GM21619 (cell line): Measurements from ENCODE around the gene IPPK.

ENCODE experiments used
- ATAC-seq: cut with Tn5 transposase; IDR thresholded peaks from one replicate; pipeline ENCODE4 v1.9.1; 2021; ENCODE audit not compliant: unreplicated experiment

Gene IPPK

GRCh38 chr9:92616199-92616641 is 53.7 kb downstream of the IPPK start:
- ATAC-seq: no peak

- ATAC-seq: no peak
Measured at GRCh38 chr9:92615790-92616189, 54.1 kb downstream of the IPPK start.

DNA sequence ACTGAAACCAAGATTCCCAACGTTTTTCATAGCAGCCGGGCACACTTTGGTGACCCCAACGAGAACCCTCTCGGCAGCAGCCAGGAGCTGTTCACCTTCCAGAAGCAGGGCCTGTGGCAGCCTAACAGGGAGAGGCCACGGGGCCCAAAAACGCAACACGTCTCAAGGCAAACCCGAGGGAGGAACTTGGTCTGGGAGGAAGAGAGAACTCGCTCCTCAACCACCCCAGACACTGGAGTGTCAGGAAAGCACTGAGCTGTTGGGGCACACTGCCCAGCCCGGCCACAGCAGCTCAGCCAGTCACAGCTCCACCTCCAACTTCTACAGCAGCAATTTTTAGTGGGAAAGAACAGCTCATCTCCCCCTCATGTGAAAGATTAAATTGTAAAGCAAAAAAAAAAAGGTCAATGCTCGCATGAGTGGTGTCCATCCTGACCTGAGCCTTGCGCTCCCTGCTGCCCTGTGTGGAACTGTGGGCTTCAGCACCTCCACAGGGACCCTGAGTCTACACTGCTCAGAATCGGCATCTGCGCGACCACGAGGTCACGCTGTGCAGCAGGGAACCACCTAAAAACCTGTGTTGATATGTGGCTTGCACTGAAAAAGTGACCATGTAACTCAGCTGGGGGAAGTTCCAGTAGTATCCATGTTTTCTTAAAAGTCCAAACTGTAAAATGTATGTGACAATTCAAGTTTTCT is 55.0 kb downstream of the IPPK start:
- no peak for ATAC-seq

DNA sequence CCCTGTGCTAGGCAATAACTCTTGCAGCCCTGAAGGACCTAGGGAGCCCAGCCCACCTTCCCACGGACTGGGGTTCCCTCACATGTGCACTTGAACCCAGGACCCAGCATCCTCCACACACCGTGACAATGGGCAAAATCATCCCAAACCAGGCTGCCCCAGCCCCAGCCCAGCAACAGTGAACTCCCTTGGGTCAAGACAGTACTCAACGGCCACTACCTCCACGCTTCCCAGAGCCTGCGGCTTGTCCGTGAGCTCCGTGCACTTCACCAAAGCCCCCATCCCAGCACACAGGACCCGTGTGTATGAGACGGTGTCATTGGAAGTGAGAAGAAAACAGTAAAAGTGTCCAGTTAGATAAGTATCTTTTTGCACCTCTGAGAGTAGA is 55.8 kb downstream of the IPPK start:
- ATAC-seq: no peak

DNA sequence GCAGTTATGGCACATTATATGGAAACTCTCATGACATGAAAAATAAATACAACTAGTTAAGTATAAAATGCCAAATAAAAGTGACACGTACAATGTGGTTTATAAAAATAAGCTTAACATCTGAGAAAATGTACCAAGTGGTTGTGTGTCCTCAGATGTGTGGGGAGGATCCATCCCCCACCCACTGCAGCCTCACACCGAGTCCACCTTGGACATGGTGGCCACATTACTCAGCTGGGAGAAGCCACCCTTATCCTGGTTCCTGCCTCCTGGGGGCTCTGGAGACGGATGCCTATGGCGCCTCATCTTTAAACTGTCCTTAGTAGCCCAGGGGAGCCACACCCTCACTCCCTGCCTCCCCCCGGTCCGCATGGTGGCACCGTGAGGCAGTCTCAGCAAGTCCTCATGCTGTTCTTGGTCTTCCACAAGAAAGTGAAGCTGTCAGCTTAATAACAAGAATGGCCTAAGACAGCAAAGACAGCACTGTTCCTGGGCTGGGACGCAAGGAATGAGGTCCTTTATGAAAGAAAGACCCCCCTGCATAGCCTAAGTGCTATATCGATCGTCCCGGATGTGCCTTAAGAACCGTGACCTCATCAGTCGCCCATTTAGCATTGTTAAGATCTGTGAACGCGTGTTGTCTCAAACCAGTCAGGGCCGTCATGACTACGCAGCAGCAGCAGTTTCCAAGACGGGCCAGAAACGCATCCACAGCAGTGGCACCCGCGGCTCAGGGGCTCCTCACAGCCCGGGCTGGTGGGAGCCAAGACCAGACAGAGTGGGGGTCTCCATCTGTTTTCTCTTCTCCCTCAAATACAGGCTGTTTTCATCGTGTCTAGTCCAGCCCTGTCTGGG is 56.4 kb downstream of the IPPK start:
- ATAC-seq: no peak

DNA sequence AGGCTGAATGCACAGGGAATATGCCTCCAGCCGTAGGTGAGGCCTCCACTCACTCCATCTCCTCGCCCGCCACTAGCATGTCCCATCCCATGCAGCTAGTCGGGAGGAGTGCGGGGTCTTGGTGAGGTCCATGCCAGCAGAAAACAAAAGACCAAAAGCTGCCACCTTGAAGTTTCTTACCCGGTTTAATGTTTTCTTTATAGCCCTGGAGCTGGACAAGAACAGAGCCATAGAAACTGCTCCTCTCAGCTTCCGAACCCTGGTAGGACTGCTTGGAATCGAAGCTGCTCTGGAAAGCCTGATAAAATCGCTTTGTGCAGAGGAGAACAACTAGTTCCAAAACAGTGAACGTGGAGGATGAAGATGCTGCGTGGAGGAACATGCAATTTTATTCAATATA is 57.1 kb downstream of the IPPK start:
- ATAC-seq: no peak

DNA sequence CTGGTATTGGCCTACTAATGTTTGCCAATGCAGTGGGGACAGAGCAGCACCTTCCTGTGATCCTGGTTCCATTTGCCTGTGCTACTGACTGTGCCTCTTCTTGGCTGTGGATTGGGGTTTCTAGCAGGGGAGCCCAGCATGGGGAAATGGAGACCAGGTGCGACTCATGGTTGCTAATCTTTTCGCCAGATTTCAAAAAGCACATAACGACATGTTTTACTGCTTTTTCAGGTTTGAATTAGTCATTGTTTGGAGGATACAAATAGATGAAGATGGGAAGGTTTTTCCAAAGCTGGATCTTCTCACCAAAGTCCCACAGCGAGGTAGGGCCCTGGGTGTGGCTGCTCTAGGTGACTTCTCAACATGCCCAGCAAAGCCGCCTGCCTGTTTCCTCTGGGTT is 57.6 kb downstream of the IPPK start:
- no peak for ATAC-seq

DNA sequence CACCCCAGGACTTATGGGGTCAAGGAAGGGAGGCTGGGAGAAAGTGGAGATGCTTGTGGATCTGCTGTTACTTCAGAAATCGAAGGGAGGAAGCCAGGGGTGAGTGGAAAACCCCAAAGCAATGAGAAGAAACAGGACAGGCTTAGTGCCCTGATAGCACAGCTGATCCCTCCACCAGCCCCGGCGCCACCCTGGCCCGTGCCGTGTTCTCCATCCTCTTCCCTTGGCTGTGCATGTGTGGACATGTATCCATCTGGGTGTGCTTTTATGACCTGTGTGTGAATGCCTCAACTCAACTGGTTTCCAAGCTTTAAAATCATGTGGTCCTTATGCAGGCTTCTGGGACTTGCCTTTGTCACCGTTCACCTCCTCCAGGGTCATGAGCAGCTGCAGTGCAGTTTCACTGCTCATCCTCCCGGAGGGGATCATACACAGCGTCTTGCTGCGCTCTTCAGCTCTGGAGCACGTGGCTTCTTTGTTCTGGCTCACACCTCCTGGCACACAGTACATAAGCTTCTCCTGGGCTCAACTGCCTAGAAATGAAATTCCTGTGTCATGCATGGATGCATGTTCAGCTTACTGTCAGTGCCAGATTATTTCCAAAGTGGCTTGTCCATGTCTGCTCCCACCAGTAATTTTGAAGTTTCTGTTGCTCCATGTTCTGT is 58.2 kb downstream of the IPPK start:
- ATAC-seq: no peak

DNA sequence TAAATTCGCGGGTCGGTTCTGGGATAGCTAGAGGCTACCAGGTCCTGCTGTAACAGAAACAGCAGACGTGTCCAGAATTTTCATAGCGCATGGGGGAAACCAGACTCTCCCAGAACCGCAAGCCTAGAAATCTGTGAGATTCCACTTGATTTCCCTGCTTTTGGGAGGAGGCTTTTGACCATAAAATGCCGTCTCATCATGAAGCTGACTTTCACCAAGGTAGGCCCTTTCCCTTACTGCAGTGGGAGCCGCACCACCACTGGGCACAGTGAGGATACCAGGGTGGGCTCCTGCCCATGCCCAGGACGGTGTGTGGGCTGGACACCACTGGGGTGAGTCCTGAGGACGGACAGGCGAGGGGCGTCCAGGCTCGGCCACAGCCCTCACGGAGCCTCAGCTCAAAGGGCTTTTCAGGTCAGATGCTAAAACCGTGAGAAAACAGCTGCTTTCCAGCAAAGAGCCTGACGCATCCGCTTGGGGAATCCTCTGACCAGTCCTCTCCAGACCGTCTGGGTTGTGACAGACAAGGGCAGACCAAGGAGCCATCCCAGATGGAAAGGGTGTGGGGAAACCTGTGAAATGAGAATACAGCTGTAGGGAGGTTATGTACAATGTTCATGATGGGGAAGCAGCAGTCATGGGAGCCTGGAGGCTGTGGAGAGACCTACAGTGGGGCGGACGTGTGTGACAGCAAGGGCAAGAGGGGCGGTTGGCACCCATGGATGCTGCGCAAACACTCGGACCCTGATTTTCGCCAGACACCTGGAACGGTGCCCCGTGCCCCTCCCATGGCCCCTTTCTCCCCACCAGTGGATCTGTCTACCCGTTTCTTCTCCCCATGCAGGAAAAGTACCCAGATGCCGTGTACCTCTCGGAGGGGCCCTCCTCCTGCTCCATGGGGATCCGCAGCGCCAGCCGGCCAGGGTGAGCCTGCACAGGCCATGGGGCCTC is 59.2 kb downstream of the IPPK start:
- ATAC-seq: no peak

GRCh38 chr9:92608909-92609445 is 61.0 kb downstream of the IPPK start:
- ATAC-seq: no peak

GRCh38 chr9:92608241-92608908 is 61.6 kb downstream of the IPPK start:
- no peak for ATAC-seq

DNA sequence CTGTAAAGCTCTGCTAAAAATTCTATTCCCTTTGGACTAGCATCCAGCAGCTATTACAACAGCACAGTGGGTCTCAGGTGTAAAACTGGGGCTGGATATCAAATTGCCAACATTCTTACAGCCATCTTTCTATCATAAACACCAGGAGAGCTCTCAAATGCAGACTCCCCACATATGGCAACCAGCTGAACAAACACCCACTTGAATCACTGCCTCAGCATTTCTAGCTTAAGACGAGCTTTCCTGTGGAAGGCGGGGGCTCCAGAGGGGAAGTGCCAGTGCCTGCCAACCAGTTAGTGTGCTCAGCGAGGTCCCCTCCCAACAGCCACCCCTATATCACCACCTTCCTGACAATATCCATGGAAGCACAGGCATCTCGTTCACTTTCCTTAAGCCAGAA is 62.2 kb downstream of the IPPK start:
- ATAC-seq: no peak

DNA sequence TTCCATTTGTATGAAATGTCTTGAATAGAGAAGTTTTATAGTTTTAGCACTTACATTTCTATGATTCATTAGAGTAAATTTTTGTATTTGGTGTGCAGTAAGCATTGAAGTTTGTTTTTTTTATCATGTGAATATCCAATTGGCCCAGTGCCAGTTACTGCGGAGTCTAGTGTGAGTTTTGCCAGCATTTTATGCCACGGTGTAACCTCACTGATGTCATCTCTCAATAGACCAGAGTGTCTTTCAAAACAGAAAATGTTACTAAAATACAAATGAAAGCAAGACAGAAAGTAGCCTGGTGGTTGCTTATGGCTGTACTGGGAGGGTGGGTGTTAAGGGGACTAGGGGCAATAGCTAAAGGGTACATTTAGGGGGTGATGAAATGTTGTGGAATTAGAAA is 62.8 kb downstream of the IPPK start:
- ATAC-seq: no peak

GRCh38 chr9:92605224-92605623 is 64.7 kb downstream of the IPPK start:
- ATAC-seq: no peak

DNA sequence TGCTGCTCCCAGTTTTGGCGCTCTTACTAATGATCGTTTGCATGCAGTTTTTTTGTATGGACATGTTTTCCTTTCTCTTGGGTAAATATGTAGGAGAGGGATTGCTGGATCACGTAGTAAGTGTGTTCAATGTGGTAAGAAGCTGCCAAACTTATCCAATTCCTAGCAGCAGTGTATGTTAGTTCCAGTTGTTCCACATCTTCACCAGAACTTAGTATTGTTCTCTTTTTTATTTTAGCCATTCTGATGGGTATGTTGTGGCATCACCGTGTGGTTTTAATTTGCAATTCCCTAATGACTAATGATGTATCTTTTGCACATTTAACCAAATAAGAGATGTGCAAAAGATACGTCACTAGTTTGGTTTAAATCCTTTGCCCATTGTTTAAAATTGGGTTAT is 65.9 kb downstream of the IPPK start:
- ATAC-seq: no peak

DNA sequence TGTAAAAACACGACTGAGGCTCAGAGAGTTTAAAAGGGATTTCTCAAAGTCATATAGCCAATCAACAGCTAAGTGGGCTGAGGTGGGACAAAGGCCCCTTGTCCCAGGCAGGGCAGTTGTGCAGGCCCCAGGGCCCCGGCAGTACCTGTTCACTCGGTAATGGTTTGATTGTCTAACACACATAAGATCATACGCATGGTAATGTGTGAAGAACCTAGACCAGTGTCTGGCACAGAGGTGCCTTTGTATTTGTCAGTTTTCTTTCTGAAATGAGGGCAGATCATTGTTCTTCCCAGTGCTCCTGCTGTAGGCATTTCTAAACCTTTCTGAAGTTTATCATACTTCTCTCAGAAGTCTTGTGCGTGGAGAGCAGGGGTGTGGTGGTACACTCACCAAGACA is 66.8 kb downstream of the IPPK start:
- ATAC-seq: no peak

DNA sequence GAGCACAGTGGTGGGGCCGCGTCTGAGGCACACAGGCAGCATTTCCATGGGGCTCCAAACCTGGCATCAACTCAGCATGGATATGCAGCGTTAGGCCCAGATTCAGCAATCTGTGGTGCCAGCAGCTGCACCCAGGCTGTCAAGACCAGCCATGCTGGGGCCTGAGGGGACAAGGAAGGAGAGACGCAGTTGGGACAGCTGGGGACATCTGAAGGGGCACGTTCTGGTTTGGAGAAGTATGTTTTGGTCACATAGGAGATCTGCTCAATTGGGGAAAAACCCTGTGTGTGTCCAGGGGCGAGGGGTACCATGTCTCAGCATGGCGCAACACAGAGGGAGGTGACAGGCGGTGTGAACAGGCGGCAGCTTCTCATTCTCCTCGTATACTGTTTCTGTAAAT is 67.5 kb downstream of the IPPK start:
- no peak for ATAC-seq

- no peak for ATAC-seq
Measured at GRCh38 chr9:92601451-92601850, 68.5 kb downstream of the IPPK start.

GRCh38 chr9:92600462-92601261 is 69.3 kb downstream of the IPPK start:
- ATAC-seq: no peak
